ENCODE measurements around the gene LZTFL1. TPM values are rescaled to one million over a fixed set of nuclear protein-coding genes. Genes with fewer than 3 reads are reported as not detected.

LZTFL1 gene
- total and polyA plus RNA-seq, 4 donors: 3.4 to 11.8 (median 5.7) TPM

- TF ChIP-seq SP1 (IDR thresholded peaks at IDR 0.05) (no peak), CTCF (IDR thresholded peaks at IDR 0.05; ENCODE audit: low read depth, low read length, missing input control) (no peak), NR2F2 (IDR thresholded peaks at IDR 0.05) (no peak), ZBTB33 (IDR thresholded peaks at IDR 0.05) (no peak), GABPA (IDR thresholded peaks at IDR 0.05 in 1 of 2, conservative IDR thresholded peaks at IDR 0.05 in 1 of 2) (no peak), RXRA (IDR thresholded peaks at IDR 0.05) (no peak), HNF4A (conservative IDR thresholded peaks at IDR 0.05) (no peak), TAF1 (conservative IDR thresholded peaks at IDR 0.05) (no peak), FOXA2 (IDR thresholded peaks at IDR 0.05) (no peak), HNF4G (IDR thresholded peaks at IDR 0.05) (no peak), EGR1 (IDR thresholded peaks at IDR 0.05; ENCODE audit: low read depth in 2 of 2) (no peak), RAD21 (IDR thresholded peaks at IDR 0.05) (no peak), FOXA1 (IDR thresholded peaks at IDR 0.05) (no peak), YY1 (IDR thresholded peaks at IDR 0.05) (no peak), MAX (IDR thresholded peaks at IDR 0.05) (no peak), JUND (IDR thresholded peaks at IDR 0.05) (no peak)
- TF ChIP-seq, protein P1, sequence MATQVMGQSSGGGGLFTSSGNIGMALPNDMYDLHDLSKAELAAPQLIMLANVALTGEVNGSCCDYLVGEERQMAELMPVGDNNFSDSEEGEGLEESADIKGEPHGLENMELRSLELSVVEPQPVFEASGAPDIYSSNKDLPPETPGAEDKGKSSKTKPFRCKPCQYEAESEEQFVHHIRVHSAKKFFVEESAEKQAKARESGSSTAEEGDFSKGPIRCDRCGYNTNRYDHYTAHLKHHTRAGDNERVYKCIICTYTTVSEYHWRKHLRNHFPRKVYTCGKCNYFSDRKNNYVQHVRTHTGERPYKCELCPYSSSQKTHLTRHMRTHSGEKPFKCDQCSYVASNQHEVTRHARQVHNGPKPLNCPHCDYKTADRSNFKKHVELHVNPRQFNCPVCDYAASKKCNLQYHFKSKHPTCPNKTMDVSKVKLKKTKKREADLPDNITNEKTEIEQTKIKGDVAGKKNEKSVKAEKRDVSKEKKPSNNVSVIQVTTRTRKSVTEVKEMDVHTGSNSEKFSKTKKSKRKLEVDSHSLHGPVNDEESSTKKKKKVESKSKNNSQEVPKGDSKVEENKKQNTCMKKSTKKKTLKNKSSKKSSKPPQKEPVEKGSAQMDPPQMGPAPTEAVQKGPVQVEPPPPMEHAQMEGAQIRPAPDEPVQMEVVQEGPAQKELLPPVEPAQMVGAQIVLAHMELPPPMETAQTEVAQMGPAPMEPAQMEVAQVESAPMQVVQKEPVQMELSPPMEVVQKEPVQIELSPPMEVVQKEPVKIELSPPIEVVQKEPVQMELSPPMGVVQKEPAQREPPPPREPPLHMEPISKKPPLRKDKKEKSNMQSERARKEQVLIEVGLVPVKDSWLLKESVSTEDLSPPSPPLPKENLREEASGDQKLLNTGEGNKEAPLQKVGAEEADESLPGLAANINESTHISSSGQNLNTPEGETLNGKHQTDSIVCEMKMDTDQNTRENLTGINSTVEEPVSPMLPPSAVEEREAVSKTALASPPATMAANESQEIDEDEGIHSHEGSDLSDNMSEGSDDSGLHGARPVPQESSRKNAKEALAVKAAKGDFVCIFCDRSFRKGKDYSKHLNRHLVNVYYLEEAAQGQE (IDR thresholded peaks at IDR 0.05): no peak
- TF ChIP-seq, protein P2, sequence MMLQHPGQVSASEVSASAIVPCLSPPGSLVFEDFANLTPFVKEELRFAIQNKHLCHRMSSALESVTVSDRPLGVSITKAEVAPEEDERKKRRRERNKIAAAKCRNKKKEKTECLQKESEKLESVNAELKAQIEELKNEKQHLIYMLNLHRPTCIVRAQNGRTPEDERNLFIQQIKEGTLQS (IDR thresholded peaks at IDR 0.05): no peak
- 64% methylated on average over 8 of the region's 8 CpGs for WGBS
- H3K27ac ChIP-seq (ENCODE audit: low read depth in 1 of 2, low read length in 2 of 2): no peak overlapping the region
- no peak overlapping the region for H3K4me3 ChIP-seq (ENCODE audit: low read depth in 1 of 3, low read length in 3 of 3)
- no peaks in the 10 kb centered on the region for H3K36me3 ChIP-seq (ENCODE audit: control insufficient read depth in 4 of 4, insufficient read depth in 3 of 4, low read depth in 1 of 4, low read length in 3 of 4)
- H3K9me3 ChIP-seq (ENCODE audit: control insufficient read depth in 4 of 4, low read length in 3 of 4): no peaks in the 10 kb centered on the region
- no peaks in the 10 kb centered on the region for H3K27me3 ChIP-seq (ENCODE audit: control insufficient read depth in 4 of 4, insufficient read depth in 4 of 4, low read length in 3 of 4)
- no peak overlapping the region for H3K9ac ChIP-seq (ENCODE audit: low read depth in 1 of 2, low read length in 2 of 2)
- no peak for DNase-seq (ENCODE audit: low spot score)
- H3K4me1 ChIP-seq (ENCODE audit: control insufficient read depth in 4 of 4, insufficient read depth in 4 of 4, low read length in 3 of 4): peaks cover 0 to 13% (median 7%) of the 10 kb centered on the region in 4 donors
Observed at GRCh38 chr3:45776611-45777010, 65.3 kb downstream of the LZTFL1 start.
